Measurements from ENCODE around the gene HCN2.

The HCN2 gene

GRCh38 chr19:542173-542866 lies 47.4 kb upstream of the HCN2 start:
- Histone ChIP-seq H3K27me3 (ENCODE audit: control insufficient read depth in 1 of 2, insufficient read depth in 1 of 2, low read length in 2 of 2) (peaks cover 0 to 4% of the 10 kb centered on the region in 2 experiments), H3K79me1 (replicated peaks; ENCODE audit: low read length, poor library complexity, severe bottlenecking) (peaks cover 23% of the 10 kb centered on the region), H2BK120ac (ENCODE audit: low read depth, low read length) (no peak overlapping the region), H4K8ac (ENCODE audit: low read length) (no peak overlapping the region), H3K23ac (ENCODE audit: low read length in 2 of 2) (no peak overlapping the region), H3K14ac (ENCODE audit: low read length in 2 of 2) (no peak overlapping the region), H3K9ac (ENCODE audit: low read length) (no peak overlapping the region), H3K27ac (ENCODE audit: low read length, poor library complexity, severe bottlenecking) (no peak overlapping the region), H2AFZ (ENCODE audit: low read depth, low read length) (no peak overlapping the region), H3K9me3 (ENCODE audit: control insufficient read depth, low read length) (no peaks in the 10 kb centered on the region), H3K4me2 (ENCODE audit: low read length, poor library complexity, severe bottlenecking) (no peak overlapping the region), H2AK5ac (ENCODE audit: low read length, severe bottlenecking) (no peak overlapping the region), H2BK5ac (ENCODE audit: low read depth, low read length, poor library complexity, severe bottlenecking) (no peak overlapping the region), H2BK15ac (ENCODE audit: low read depth, poor library complexity, severe bottlenecking) (no peak overlapping the region), H3K4ac (ENCODE audit: low read depth in 1 of 2, low read length in 2 of 2) (peak overlapping the region in 1 of 2 experiments; percentile 1), H2BK12ac (ENCODE audit: low read length in 2 of 2) (no peak overlapping the region), H3K36me3 (ENCODE audit: control insufficient read depth in 1 of 2, insufficient read depth in 2 of 2, low read depth in 1 of 2, low read length in 2 of 2) (peaks cover 32 to 56% of the 10 kb centered on the region in 2 experiments), H4K91ac (ENCODE audit: low read length) (no peak overlapping the region), H3K4me3 (ENCODE audit: insufficient read depth in 1 of 2, low read depth in 1 of 2, low read length in 2 of 2) (no peak overlapping the region), H3K4me1 (ENCODE audit: control insufficient read depth, insufficient read depth, low read depth, low read length) (peaks cover 5% of the 10 kb centered on the region), H3K18ac (ENCODE audit: low read depth in 1 of 2, low read length in 2 of 2) (no peak overlapping the region)
- WGBS: 89% methylated on average over 34 of the region's 34 CpGs
- DNase-seq: no peak

GRCh38 chr19:543910-544608 lies 45.6 kb upstream of the HCN2 start, which contains the start of gene GZMM:
Gene GZMM, plus strand, starts transcription at chr19:544053. Its CDS starts 19 bp downstream, at chr19:544072.
- peak within 1 kb of the TSS in 1 of 2 experiments; percentile 3 for H3K4me3 ChIP-seq (ENCODE audit: insufficient read depth in 1 of 2, low read depth in 1 of 2, low read length in 2 of 2)
- H2AFZ ChIP-seq (ENCODE audit: low read depth, low read length): no peak within 1 kb of the TSS
- no peak within 1 kb of the TSS for H3K23ac ChIP-seq (ENCODE audit: low read length in 2 of 2)
- H3K14ac ChIP-seq (ENCODE audit: low read length in 2 of 2): peak within 1 kb of the TSS in 1 of 2 experiments; percentile 22
- no peak within 1 kb of the TSS for H3K18ac ChIP-seq (ENCODE audit: low read depth in 1 of 2, low read length in 2 of 2)
- no peak within 1 kb of the TSS for H3K4me2 ChIP-seq (ENCODE audit: low read length, poor library complexity, severe bottlenecking)
- H3K9ac ChIP-seq (ENCODE audit: low read length): no peak within 1 kb of the TSS
- peaks cover 16 to 39% of the 10 kb centered on the region in 2 experiments for H3K36me3 ChIP-seq (ENCODE audit: control insufficient read depth in 1 of 2, insufficient read depth in 2 of 2, low read depth in 1 of 2, low read length in 2 of 2)
- peaks cover 7% of the 10 kb centered on the region for H3K4me1 ChIP-seq (ENCODE audit: control insufficient read depth, insufficient read depth, low read depth, low read length)
- no peak within 1 kb of the TSS for H4K91ac ChIP-seq (ENCODE audit: low read length)
- H2BK120ac ChIP-seq (ENCODE audit: low read depth, low read length): no peak within 1 kb of the TSS
- no peak within 1 kb of the TSS for H2AK5ac ChIP-seq (ENCODE audit: low read length, severe bottlenecking)
- H3K27me3 ChIP-seq (ENCODE audit: control insufficient read depth in 1 of 2, insufficient read depth in 1 of 2, low read length in 2 of 2): peaks cover 0 to 15% of the 10 kb centered on the region in 2 experiments
- no peak within 1 kb of the TSS for H2BK12ac ChIP-seq (ENCODE audit: low read length in 2 of 2)
- no peak within 1 kb of the TSS for H2BK15ac ChIP-seq (ENCODE audit: low read depth, poor library complexity, severe bottlenecking)
- no peaks in the 10 kb centered on the region for H3K9me3 ChIP-seq (ENCODE audit: control insufficient read depth, low read length)
- no peak for DNase-seq
- 90% methylated on average over 26 of the region's 31 CpGs for WGBS
- H3K79me1 ChIP-seq (replicated peaks; ENCODE audit: low read length, poor library complexity, severe bottlenecking): peaks cover 19% of the 10 kb centered on the region
- H3K27ac ChIP-seq (ENCODE audit: low read length, poor library complexity, severe bottlenecking): no peak within 1 kb of the TSS
- H3K4ac ChIP-seq (ENCODE audit: low read depth in 1 of 2, low read length in 2 of 2): no peak within 1 kb of the TSS
- no peak within 1 kb of the TSS for H2BK5ac ChIP-seq (ENCODE audit: low read depth, low read length, poor library complexity, severe bottlenecking)
- no peak within 1 kb of the TSS for H4K8ac ChIP-seq (ENCODE audit: low read length)

- Histone ChIP-seq H2AFZ (ENCODE audit: low read depth, low read length) (no peak overlapping the region), H3K4ac (ENCODE audit: low read depth in 1 of 2, low read length in 2 of 2) (no peak overlapping the region), H3K27me3 (ENCODE audit: control insufficient read depth in 1 of 2, insufficient read depth in 1 of 2, low read length in 2 of 2) (peaks cover 0 to 18% of the 10 kb centered on the region in 2 experiments), H2BK15ac (ENCODE audit: low read depth, poor library complexity, severe bottlenecking) (no peak overlapping the region), H3K4me1 (ENCODE audit: control insufficient read depth, insufficient read depth, low read depth, low read length) (peaks cover 12% of the 10 kb centered on the region), H3K4me2 (ENCODE audit: low read length, poor library complexity, severe bottlenecking) (no peak overlapping the region), H3K14ac (ENCODE audit: low read length in 2 of 2) (no peak overlapping the region), H3K18ac (ENCODE audit: low read depth in 1 of 2, low read length in 2 of 2) (no peak overlapping the region), H2BK12ac (ENCODE audit: low read length in 2 of 2) (no peak overlapping the region), H3K4me3 (ENCODE audit: insufficient read depth in 1 of 2, low read depth in 1 of 2, low read length in 2 of 2) (no peak overlapping the region), H3K9me3 (ENCODE audit: control insufficient read depth, low read length) (no peaks in the 10 kb centered on the region), H3K9ac (ENCODE audit: low read length) (no peak overlapping the region), H4K91ac (ENCODE audit: low read length) (no peak overlapping the region), H2BK120ac (ENCODE audit: low read depth, low read length) (no peak overlapping the region), H3K23ac (ENCODE audit: low read length in 2 of 2) (no peak overlapping the region), H3K79me1 (replicated peaks; ENCODE audit: low read length, poor library complexity, severe bottlenecking) (peaks cover 4% of the 10 kb centered on the region), H2AK5ac (ENCODE audit: low read length, severe bottlenecking) (no peak overlapping the region), H4K8ac (ENCODE audit: low read length) (no peak overlapping the region), H3K36me3 (ENCODE audit: control insufficient read depth in 1 of 2, insufficient read depth in 2 of 2, low read depth in 1 of 2, low read length in 2 of 2) (peaks cover 6 to 16% of the 10 kb centered on the region in 2 experiments), H3K27ac (ENCODE audit: low read length, poor library complexity, severe bottlenecking) (no peak overlapping the region), H2BK5ac (ENCODE audit: low read depth, low read length, poor library complexity, severe bottlenecking) (no peak overlapping the region)
- DNase-seq: no peak
- WGBS: 93% methylated on average over 15 of the region's 15 CpGs
These were observed 42.6 kb upstream of the HCN2 start for GRCh38 chr19:547117-547516.

All from mesenchymal stem cell (in vitro differentiated cells and primary cell).